Stimulated activated CD8-positive, alpha-beta memory T cell treated with anti-CD3 and anti-CD28 coated beads, Interleukin-12 subunit alpha, Interleukin-12 subunit beta, amount 100 ng/mL, for 4 hours (primary cell): ENCODE results near the gene NDUFAB1.
"Not testable (repeated sequence)": the region's sequence is repeated elsewhere in the genome, so short reads cannot be mapped to it uniquely, and the experiment has no call there.

ENCODE experiments used
- DNase-seq: peaks from one replicate; pipeline ENCODE4 v3.0.0-alpha.2; 2020; ENCODE audit warnings: low read depth

The NDUFAB1 gene

GRCh38 chr16:23554536-23554935, 41.6 kb downstream of the NDUFAB1 start:
- no peak for DNase-seq

GRCh38 chr16:23552161-23552560, 44.0 kb downstream of the NDUFAB1 start:
- no peak for DNase-seq

GRCh38 chr16:23549938-23550337, 46.2 kb downstream of the NDUFAB1 start:
- DNase-seq = no peak

GRCh38 chr16:23544436-23544835, 51.7 kb downstream of the NDUFAB1 start:
- DNase-seq = no peak

- DNase-seq = not testable (repeated sequence)
These were observed 55.3 kb downstream of the NDUFAB1 start for GRCh38 chr16:23540817-23541178.

- DNase-seq = no peak
These were observed 55.9 kb downstream of the NDUFAB1 start for GRCh38 chr16:23539984-23540816.

- no peak for DNase-seq
These were observed 57.2 kb downstream of the NDUFAB1 start for GRCh38 chr16:23538919-23539278.

- DNase-seq = no peak
These were observed 58.7 kb downstream of the NDUFAB1 start for GRCh38 chr16:23537390-23537789.

GRCh38 chr16:23535901-23536300, 60.2 kb downstream of the NDUFAB1 start:
- no peak for DNase-seq

- DNase-seq = no peak
These were observed 61.0 kb downstream of the NDUFAB1 start for GRCh38 chr16:23534868-23535860.

- no peak for DNase-seq
These were observed 63.7 kb downstream of the NDUFAB1 start for GRCh38 chr16:23532448-23532847.
